Measurements from ENCODE around the gene SPNS2.

- TF ChIP-seq CTCF (IDR thresholded peaks at IDR 0.05) (no peak), POLR2A (IDR thresholded peaks at IDR 0.05) (no peak)
Observed at GRCh38 chr17:4506175-4506813, 7.6 kb downstream of the SPNS2 start.

Measured in tibial nerve (tissue), 3 donors.